Endothelial cell of umbilical vein (primary cell): ENCODE measurements around the gene LHX3. TPM values are rescaled to one million over a fixed set of nuclear protein-coding genes. Genes with fewer than 3 reads are reported as not detected.

Experiments
- BruUV-seq: library from RNA; stranded (reverse); fragments of 400-500 nt; replicated peaks from 2 replicates; lab custom pipeline; 2021; lab: Mats Ljungman, UMichigan
- CTCF ChIA-PET: fragments of 300-600, 350-600 bp; sonication (Branson Sonifier 250); formaldehyde crosslinking; loops from one replicate; lab custom pipeline; 2021; ENCODE audit warnings: antibody characterized with exemption, inconsistent platforms; lab: Charles Lee
- POLR2A ChIA-PET: fragments of 300-600, 350-600 bp; sonication (Branson Sonifier 250); formaldehyde crosslinking; loops from one replicate; lab custom pipeline; 2021; ENCODE audit warnings: antibody characterized with exemption, inconsistent platforms; lab: Charles Lee
- DNase-seq: peaks from one replicate; pipeline ENCODE4 v3.0.0-alpha.2; 2011; ENCODE audit warnings: low read depth, low spot score
- FAIRE-seq: peaks from 2 replicates; lab custom pipeline; 2011; peaks lifted over from hg19 to GRCh38; lab: Jason Lieb, UNC
- H2AFZ ChIP-seq: 2 replicates; pipeline ENCODE4 v1.6.0; 2012; ENCODE audit warnings: low read depth, low read length, control low read depth, inconsistent platforms
- H3K27ac ChIP-seq: 2 replicates; pipeline ENCODE4 v1.5.1; 2011; ENCODE audit warnings: low read depth, mild to moderate bottlenecking, control low read depth, low read length, moderate library complexity; ENCODE audit not compliant: insufficient read depth
- H3K27me3 ChIP-seq, 2 experiments: 2 replicates each; pipeline versions ENCODE4 v1.6.0 to v1.6.1; 2011; ENCODE audit warnings: low read length in 2 of 2, mixed read lengths in 1 of 2; ENCODE audit not compliant: control insufficient read depth in 2 of 2, insufficient read depth in 2 of 2
- H3K36me3 ChIP-seq, 2 experiments: 2 replicates in 1 of 2; 3 replicates in 1 of 2; pipeline ENCODE4 v1.5.1; 2011; ENCODE audit warnings: low read length in 2 of 2, mild to moderate bottlenecking in 1 of 2, moderate library complexity in 1 of 2; ENCODE audit not compliant: control insufficient read depth in 2 of 2, insufficient read depth in 2 of 2; ENCODE audit errors: extremely low read depth in 1 of 2
- H3K4me1 ChIP-seq: 3 replicates; pipeline ENCODE4 v1.5.1; 2011; ENCODE audit warnings: mild to moderate bottlenecking, low read length; ENCODE audit not compliant: control insufficient read depth, insufficient read depth; ENCODE audit errors: extremely low read depth
- H3K4me2 ChIP-seq: 2 replicates; pipeline ENCODE4 v1.6.1; 2011; ENCODE audit warnings: low read length, control low read depth, mixed read lengths; ENCODE audit not compliant: insufficient read depth
- H3K4me3 ChIP-seq, 3 experiments: fragments of 200-600 bp in 1 of 3; sonication (generic), shearing (Covaris generic) in 1 of 3; replicated peaks in 1 of 3; 2 replicates each; pipeline ENCODE4 v1.5.1; 2011 to 2016; ENCODE audit warnings: control low read depth in 3 of 3, low read length in 3 of 3, mild to moderate bottlenecking in 2 of 3, inconsistent platforms in 1 of 3, low read depth in 1 of 3, moderate library complexity in 1 of 3; ENCODE audit not compliant: insufficient read depth in 1 of 3
- H3K79me2 ChIP-seq: 2 replicates; pipeline ENCODE4 v1.6.0; 2012; ENCODE audit warnings: low read length, inconsistent platforms; ENCODE audit not compliant: control insufficient read depth, insufficient read depth
- H3K9ac ChIP-seq: replicated peaks from 2 replicates; pipeline ENCODE3; 2011; ENCODE audit warnings: low read length, control low read depth; ENCODE audit not compliant: insufficient read depth; ENCODE audit errors: extremely low read depth
- H3K9me1 ChIP-seq: replicated peaks from 3 replicates; pipeline ENCODE4 v1.6.0; 2011; ENCODE audit warnings: mild to moderate bottlenecking, low read length; ENCODE audit not compliant: control insufficient read depth, insufficient read depth; ENCODE audit errors: extremely low read depth
- H3K9me3 ChIP-seq: replicated peaks from 2 replicates; pipeline ENCODE4 v1.5.1; 2012; ENCODE audit warnings: low read length, inconsistent platforms; ENCODE audit not compliant: control insufficient read depth, insufficient read depth
- H4K20me1 ChIP-seq: replicated peaks from 2 replicates; pipeline ENCODE3; 2011; ENCODE audit warnings: mild to moderate bottlenecking, low read length; ENCODE audit not compliant: control insufficient read depth, insufficient read depth; ENCODE audit errors: extremely low read depth
- FOS ChIP-seq: IDR thresholded peaks from 2 replicates; pipeline ENCODE4 v1.6.1; 2011; ENCODE audit warnings: mild to moderate bottlenecking, low read length, moderate library complexity, borderline replicate concordance; ENCODE audit not compliant: insufficient read depth
- GATA2 ChIP-seq: IDR thresholded peaks from 2 replicates; pipeline ENCODE4 v1.7.0; 2011; ENCODE audit warnings: low read depth, mild to moderate bottlenecking, moderate library complexity, mixed read lengths, low read length; ENCODE audit not compliant: insufficient read length, insufficient read depth
- JUN ChIP-seq: IDR thresholded peaks from 2 replicates; pipeline ENCODE4 v1.6.1; 2011; ENCODE audit warnings: borderline replicate concordance, low read depth; ENCODE audit not compliant: insufficient read length, insufficient read depth
- MAX ChIP-seq: IDR thresholded peaks from 2 replicates; pipeline ENCODE4 v1.6.1; 2011; ENCODE audit not compliant: insufficient read depth, insufficient read length
- MYC ChIP-seq: IDR thresholded peaks from one replicate; pipeline ENCODE4 v1.6.1; 2011; ENCODE audit warnings: mild to moderate bottlenecking, low read depth, low read length
- POLR2A ChIP-seq: IDR thresholded peaks from 2 replicates; pipeline ENCODE4 v1.6.1; 2012; ENCODE audit warnings: low read depth, mild to moderate bottlenecking, control low read depth, low read length
- POLR2AphosphoS5 ChIP-seq: IDR thresholded peaks from 2 replicates; pipeline ENCODE4 v1.6.1; 2012; ENCODE audit warnings: low read depth, mild to moderate bottlenecking, control low read depth, low read length, moderate library complexity; ENCODE audit not compliant: insufficient read depth
- dilution Hi-C: fragments of 300-500 bp; cut with MboI; formaldehyde crosslinking; loops from one replicate; pipeline ENCODE4 v1.15.0; 2019; ENCODE audit warnings: low sequenced_read_pairs; ENCODE audit not compliant: extremely low pct_ligation_motif_present
- intact Hi-C: fragments of 100-400 bp; cut with micrococcal nuclease; formaldehyde crosslinking; loops from one replicate; pipeline ENCODE4 v1.10.0; 2022
- polyA plus RNA-seq, 4 experiments: library from polyadenylated mRNA; depleted of rRNA in 3 of 4; stranded (reverse) in 3 of 4; unstranded in 1 of 4; fragments of >200 nt; gene quantifications; 2 replicates each; pipeline versions ENCODE4 v1.2.1 to v1.2.3, GENCODE V29; 2011 to 2012; ENCODE audit warnings: missing spikeins in 1 of 4
- total RNA-seq: library from RNA; stranded (reverse); gene quantifications from 2 replicates; pipeline ENCODE4 v1.2.3, GENCODE V29; 2021

The LHX3 gene
- total and polyA plus RNA-seq, 2 donors (not counting 3 experiments of a cell fraction or from before 2014, with no cell fraction given), result not detected

DNA sequence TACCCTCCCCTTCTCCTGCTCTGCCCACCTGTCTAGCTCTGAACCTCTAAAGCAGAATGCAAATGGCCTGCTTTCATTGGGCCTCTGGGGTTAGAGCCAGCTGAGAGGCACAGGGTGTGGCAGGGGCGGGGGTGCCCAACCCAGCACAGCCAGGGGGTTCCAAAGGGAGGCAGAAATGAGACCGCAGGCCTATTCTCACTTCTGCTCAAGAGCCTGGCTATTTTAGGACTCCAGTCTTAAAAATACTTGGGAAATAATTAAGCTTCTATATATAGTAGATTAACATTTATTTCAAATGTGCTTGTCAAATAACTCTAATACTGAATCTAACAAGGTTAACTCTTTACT lies 35.0 kb upstream of the LHX3 start:
- FAIRE-seq, result no peak
- no peak overlapping the region for H3K4me3 ChIP-seq
- no peaks in the 10 kb centered on the region for H4K20me1 ChIP-seq
- TF ChIP-seq FOS (no peak), POLR2AphosphoS5 (no peak), POLR2A (no peak), MAX (no peak), MYC (no peak), GATA2 (no peak), JUN (no peak)
- H3K4me2 ChIP-seq, result no peak overlapping the region
- H3K4me1 ChIP-seq, result peaks cover 7% of the 10 kb centered on the region
- dilution Hi-C loops (no loop called here), intact Hi-C loops (no loop called here)
- H3K36me3 ChIP-seq, result peaks cover 0 to 7% of the 10 kb centered on the region in 2 experiments
- H2AFZ ChIP-seq, result no peak overlapping the region
- H3K9ac ChIP-seq, result no peak overlapping the region
- no peaks in the 10 kb centered on the region for H3K9me1 ChIP-seq
- no peaks in the 10 kb centered on the region for H3K9me3 ChIP-seq
- DNase-seq, result no peak
- peaks cover 20% of the 10 kb centered on the region for H3K79me2 ChIP-seq
- H3K27ac ChIP-seq, result no peak overlapping the region
- H3K27me3 ChIP-seq, result no peaks in the 10 kb centered on the region
- ChIA-PET POLR2A (no interaction called here), CTCF (interaction anchor here (0.9 to 1.6 kb wide), 4 partner anchors 10 to 69 kb away, joined by 3 to 6 read pairs (median 4); no protein-coding TSS in a partner anchor)
- no TSS peak for BruUV-seq
